Endodermal cell (in vitro differentiated cells): ENCODE data around the gene SPDYE17. TPM values are rescaled to one million over a fixed set of nuclear protein-coding genes. Genes with fewer than 3 reads are reported as not detected.
"Not testable (repeated sequence)": the region's sequence is repeated elsewhere in the genome, so short reads cannot be mapped to it uniquely, and the experiment has no call there.

ENCODE experiments used
- DNase-seq: peaks from one replicate; pipeline ENCODE4 v3.0.0-alpha.2; 2017
- H3K27ac ChIP-seq: 2 replicates; pipeline ENCODE4 v1.5.1; 2013; ENCODE audit warnings: mild to moderate bottlenecking, low read depth, low read length, moderate library complexity
- H3K27me3 ChIP-seq: 2 replicates; pipeline ENCODE4 v1.6.1; 2013; ENCODE audit warnings: mild to moderate bottlenecking, low read length, moderate library complexity; ENCODE audit not compliant: insufficient read depth, control insufficient read depth, poor library complexity, severe bottlenecking
- H3K36me3 ChIP-seq: 2 replicates; pipeline ENCODE4 v1.7.0; 2013; ENCODE audit warnings: mild to moderate bottlenecking, low read length, moderate library complexity; ENCODE audit not compliant: control insufficient read depth, insufficient read depth
- H3K4me1 ChIP-seq: one replicate; pipeline ENCODE4 v1.7.0; 2013; ENCODE audit warnings: low read length; ENCODE audit not compliant: control insufficient read depth, insufficient read depth
- H3K4me3 ChIP-seq: 2 replicates; pipeline ENCODE4 v1.5.1; 2013; ENCODE audit warnings: mild to moderate bottlenecking, low read length, moderate library complexity
- H3K9ac ChIP-seq: 2 replicates; pipeline ENCODE4 v1.6.1; 2013; ENCODE audit warnings: mild to moderate bottlenecking, low read length, moderate library complexity; ENCODE audit not compliant: poor library complexity, severe bottlenecking; ENCODE audit errors: extremely low read depth
- H3K9me3 ChIP-seq: 2 replicates; pipeline ENCODE4 v1.6.1; 2013; ENCODE audit warnings: mild to moderate bottlenecking, low read length, moderate library complexity; ENCODE audit not compliant: control insufficient read depth
- H3K27ac Mint-ChIP-seq: 2 replicates; pipeline ENCODE4 v1.8.0; 2020; ENCODE audit warnings: mixed read lengths
- H3K27me3 Mint-ChIP-seq: 2 replicates; pipeline ENCODE4 v1.8.0; 2021; ENCODE audit warnings: mild to moderate bottlenecking, mixed read lengths; ENCODE audit not compliant: insufficient read depth
- H3K36me3 Mint-ChIP-seq: 2 replicates; pipeline ENCODE4 v1.8.0; 2020; ENCODE audit warnings: low read depth, mixed read lengths
- H3K4me1 Mint-ChIP-seq: 2 replicates; pipeline ENCODE4 v1.8.0; 2020; ENCODE audit warnings: mixed read lengths
- H3K4me3 Mint-ChIP-seq: 2 replicates; pipeline ENCODE4 v1.8.0; 2020; ENCODE audit warnings: mild to moderate bottlenecking, moderate library complexity, mixed read lengths
- H3K9me3 Mint-ChIP-seq: 2 replicates; pipeline ENCODE4 v1.8.0; 2020; ENCODE audit warnings: mild to moderate bottlenecking, mixed read lengths
- WGBS, 2 experiments: methylation state at CpG; one replicate each; pipeline versions ENCODE4 v1.1.5 to v1.1.7; 2013; ENCODE audit warnings: missing lambda C conversion rate in 2 of 2, mixed read lengths in 1 of 2; ENCODE audit not compliant: insufficient coverage in 1 of 2, insufficient read length in 1 of 2; 5-methylcytosine and 5-hydroxymethylcytosine counted together
- long read RNA-seq, 4 experiments: library from polyadenylated mRNA in 2 of 4; library from RNA in 1 of 4; library from capped mRNA in 1 of 4; stranded (forward) in 3 of 4; unstranded in 1 of 4; transcript quantifications; one replicate each; pipeline ENCODE4 v2.0.0, GENCODE V29; 2020 to 2021; ENCODE audit warnings: inconsistent platforms in 1 of 4
- polyA plus RNA-seq, 2 experiments: library from polyadenylated mRNA; stranded (reverse); fragments of 50-300 nt; gene quantifications; one replicate each; pipeline ENCODE4 v1.2.3, GENCODE V29; 2013
- total RNA-seq, 2 donors: library from RNA; stranded (reverse); fragmentation: NEBNext Ultra II Directional in 1 of 2; extraction: Animal tissue kit (Norgen Biotek cat#: 25700) in 1 of 2; gene quantifications; 2 replicates in 1 of 2; 3 replicates in 1 of 2; pipeline ENCODE4 v1.2.1, GENCODE V29; 2021

Gene SPDYE17, protein sequence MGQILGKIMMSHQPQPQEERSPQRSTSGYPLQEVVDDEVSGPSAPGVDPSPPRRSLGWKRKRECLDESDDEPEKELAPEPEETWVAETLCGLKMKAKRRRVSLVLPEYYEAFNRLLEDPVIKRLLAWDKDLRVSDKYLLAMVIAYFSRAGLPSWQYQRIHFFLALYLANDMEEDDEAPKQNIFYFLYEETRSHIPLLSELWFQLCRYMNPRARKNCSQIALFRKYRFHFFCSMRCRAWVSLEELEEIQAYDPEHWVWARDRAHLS
- not detected for total RNA-seq
- not detected for polyA plus RNA-seq (2013, experiment 1 of 2)
- polyA plus RNA-seq (2013, experiment 2 of 2), result not detected
- long read RNA-seq, experiment 1, result 0 reads
- long read RNA-seq, experiment 2, partial matches to known transcripts, result 0 of 2 reads
- long read RNA-seq, experiment 2, other reads (novel, unspliced or antisense), result 2 of 2 reads
- long read RNA-seq, experiment 3, result 0 reads
- long read RNA-seq, experiment 4, result 0 reads

GRCh38 chr7:77032261-77032660, at the start of gene SPDYE17:
Gene SPDYE17 (minus strand): TSS chr7:77032361. CDS start chr7:77030570, 1,791 bp downstream.
- not testable (repeated sequence) for DNase-seq, H3K4me3 ChIP-seq, H3K4me1 ChIP-seq, H3K27ac ChIP-seq, H3K27ac Mint-ChIP-seq, H3K36me3 ChIP-seq, H3K4me1 Mint-ChIP-seq, H3K36me3 Mint-ChIP-seq, H3K9me3 Mint-ChIP-seq, H3K4me3 Mint-ChIP-seq, H3K27me3 Mint-ChIP-seq, H3K9ac ChIP-seq, H3K9me3 ChIP-seq, H3K27me3 ChIP-seq
- 95% methylated on average over 4 of the region's 8 CpGs; no CpG with 5 or more reads in 1 of the 2 experiments for WGBS, 2 experiments

- H3K27ac ChIP-seq, H3K9me3 Mint-ChIP-seq, H3K9me3 ChIP-seq: not testable (repeated sequence)
Measured at GRCh38 chr7:77080236-77080635, 48.1 kb upstream of the SPDYE17 start.

GRCh38 chr7:77079624-77080023, 47.5 kb upstream of the SPDYE17 start:
- 80% methylated on average over 1 of the region's 5 CpGs; no CpG with 5 or more reads in 1 of the 2 experiments for WGBS, 2 experiments

More at GRCh38 chr7:77080236-77080635, 48.1 kb upstream of the SPDYE17 start:
- not testable (repeated sequence) for H3K4me3 ChIP-seq, H3K27me3 Mint-ChIP-seq, H3K27me3 ChIP-seq, H3K9ac ChIP-seq, H3K36me3 Mint-ChIP-seq, DNase-seq, H3K36me3 ChIP-seq, H3K4me1 Mint-ChIP-seq, H3K4me3 Mint-ChIP-seq, H3K27ac Mint-ChIP-seq, H3K4me1 ChIP-seq
- WGBS, 2 experiments, result 90% methylated on average over 2 of the region's 2 CpGs; no CpG with 5 or more reads in 1 of the 2 experiments

DNA sequence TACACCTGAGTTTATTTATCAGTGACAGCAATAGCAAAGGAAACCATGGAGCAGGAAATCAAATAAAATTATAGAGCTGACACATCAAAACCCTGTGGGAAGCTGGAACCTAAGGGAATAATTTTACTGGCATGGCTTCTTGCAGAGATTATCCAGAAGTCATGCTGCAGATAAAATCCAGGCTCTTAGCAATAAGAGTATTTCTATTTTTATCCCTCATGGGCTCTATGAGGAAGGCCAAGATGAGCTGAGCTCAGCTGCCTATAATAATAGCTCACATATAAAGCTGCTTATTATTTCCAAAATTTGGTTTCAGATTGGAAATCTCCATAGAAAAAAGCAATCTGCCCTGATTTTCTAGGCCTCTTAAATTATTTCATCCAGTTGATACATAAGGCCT, 47.0 kb upstream of the SPDYE17 start:
- not testable (repeated sequence) for H3K27me3 Mint-ChIP-seq, H3K9ac ChIP-seq, H3K4me1 Mint-ChIP-seq, H3K27ac ChIP-seq, H3K9me3 ChIP-seq, H3K36me3 ChIP-seq, DNase-seq, H3K36me3 Mint-ChIP-seq, H3K27ac Mint-ChIP-seq, H3K4me3 Mint-ChIP-seq, H3K4me1 ChIP-seq, H3K4me3 ChIP-seq, H3K9me3 Mint-ChIP-seq, H3K27me3 ChIP-seq

More at GRCh38 chr7:77079624-77080023, 47.5 kb upstream of the SPDYE17 start:
- not testable (repeated sequence) for H3K9ac ChIP-seq, H3K4me3 Mint-ChIP-seq, H3K4me1 ChIP-seq, H3K9me3 Mint-ChIP-seq, H3K27me3 Mint-ChIP-seq, H3K27me3 ChIP-seq, H3K27ac Mint-ChIP-seq, H3K36me3 ChIP-seq, DNase-seq, H3K9me3 ChIP-seq, H3K4me1 Mint-ChIP-seq, H3K36me3 Mint-ChIP-seq, H3K4me3 ChIP-seq, H3K27ac ChIP-seq

DNA sequence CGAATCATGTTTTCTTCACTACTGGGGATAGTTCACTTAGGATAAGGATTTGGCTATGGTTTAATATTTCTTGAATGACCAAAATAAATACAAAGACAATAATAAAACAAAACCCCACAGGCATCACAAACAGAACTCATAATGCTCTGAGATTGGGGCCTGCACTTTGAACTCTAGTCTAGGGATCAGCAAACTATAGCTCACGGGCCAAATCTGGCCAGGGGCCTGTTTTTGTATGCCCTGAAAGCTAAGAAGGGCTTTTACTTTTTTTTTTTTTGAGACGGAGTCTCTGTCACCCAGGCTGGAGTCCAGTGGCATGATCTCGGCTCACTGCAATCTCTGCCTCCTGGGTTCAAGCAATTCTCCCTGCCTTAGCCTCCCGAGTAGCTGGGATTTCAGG, 44.9 kb upstream of the SPDYE17 start:
- not testable (repeated sequence) for H3K27me3 ChIP-seq, H3K27ac ChIP-seq, DNase-seq, H3K9me3 Mint-ChIP-seq, H3K27me3 Mint-ChIP-seq, H3K4me1 Mint-ChIP-seq, H3K36me3 ChIP-seq, H3K9me3 ChIP-seq, H3K27ac Mint-ChIP-seq, H3K4me3 ChIP-seq, H3K4me1 ChIP-seq, H3K4me3 Mint-ChIP-seq, H3K36me3 Mint-ChIP-seq, H3K9ac ChIP-seq
- WGBS, 2 experiments, result 83 to 100% methylated on average over 2 to 4 of the region's 5 CpGs

GRCh38 chr7:77074786-77075396, 42.7 kb upstream of the SPDYE17 start:
- not testable (repeated sequence) for H3K4me3 Mint-ChIP-seq, DNase-seq, H3K27ac Mint-ChIP-seq, H3K9ac ChIP-seq, H3K36me3 ChIP-seq, H3K4me1 Mint-ChIP-seq, H3K4me1 ChIP-seq, H3K9me3 ChIP-seq, H3K27ac ChIP-seq, H3K27me3 Mint-ChIP-seq, H3K27me3 ChIP-seq, H3K4me3 ChIP-seq
- 100% methylated on average over 1 of the region's 6 CpGs; no CpG with 5 or more reads in 1 of the 2 experiments for WGBS, 2 experiments
- Mint-ChIP-seq H3K36me3 (peaks cover 23% of the 10 kb centered on the region), H3K9me3 (peaks cover 13% of the 10 kb centered on the region)
